K562 (cell line): ENCODE data around the gene PRDM11. TPM values are rescaled to one million over a fixed set of nuclear protein-coding genes. Genes with fewer than 3 reads are reported as not detected.
A peak's percentile ranks its signal among the peaks of the same experiment; 100 is the strongest.

ENCODE experiments used
- CREB1 ChIP-seq, 2 experiments: sonication (generic) in 1 of 2; formaldehyde crosslinking in 1 of 2; IDR thresholded peaks; 2 replicates each; pipeline versions ENCODE4 v1.6.1 to v1.8.0; 2012 to 2022; ENCODE audit warnings: inconsistent platforms in 1 of 2, mild to moderate bottlenecking in 1 of 2, missing genetic modification reagents in 1 of 2, moderate library complexity in 1 of 2
- HNRNPLL ChIP-seq: fragments of 200-400 bp; formaldehyde crosslinking; IDR thresholded peaks from 2 replicates; pipeline ENCODE4 v1.6.1; 2017; ENCODE audit warnings: low read length, low read depth, mild to moderate bottlenecking; ENCODE audit not compliant: poor library complexity, severe bottlenecking
- NFIC ChIP-seq: fragments of 450-650 bp; IDR thresholded peaks from 2 replicates; pipeline ENCODE4 v1.6.1; 2017; ENCODE audit warnings: mild to moderate bottlenecking, inconsistent platforms
- PRMT5 ChIP-seq: sonication (generic); formaldehyde crosslinking; IDR thresholded peaks from 2 replicates; pipeline ENCODE4 v1.5.0; 2020; ENCODE audit warnings: missing genetic modification reagents
- SRSF1 ChIP-seq: fragments of 200-400 bp; formaldehyde crosslinking; IDR thresholded peaks from 2 replicates; pipeline ENCODE4 v1.6.1; 2017; ENCODE audit warnings: mild to moderate bottlenecking, low read depth, low read length, moderate library complexity
- TRIM24 ChIP-seq, 2 experiments: fragments of 450-650 bp; IDR thresholded peaks; 2 replicates each; pipeline ENCODE4 v1.6.1; 2016
- ZNF143 ChIP-seq: sonication (generic); formaldehyde crosslinking; IDR thresholded peaks from 2 replicates; pipeline ENCODE4 v1.9.0; 2022; ENCODE audit warnings: mild to moderate bottlenecking, missing genetic modification reagents
- ZNF24 ChIP-seq: fragments of 450-650 bp; IDR thresholded peaks from 2 replicates; pipeline ENCODE4 v1.6.1; 2016
- ZNF316 ChIP-seq: fragments of 450-650 bp; IDR thresholded peaks from 2 replicates; pipeline ENCODE4 v1.6.1; 2016
- ZNF354B ChIP-seq: fragments of 250-450 bp; sonication (Bioruptor Pico); IDR thresholded peaks from 2 replicates; pipeline ENCODE4 v1.4.0; 2020
- ZNF586 ChIP-seq: fragments of 450-650 bp; formaldehyde crosslinking; conservative IDR thresholded peaks from 2 replicates; pipeline ENCODE4 v1.4.0; 2020; ENCODE audit warnings: mild to moderate bottlenecking, moderate library complexity
- polyA plus RNA-seq, 8 experiments: library from polyadenylated mRNA; depleted of rRNA in 4 of 8; stranded (reverse) in 5 of 8; unstranded in 3 of 8; fragments of >200 nt; fragmentation: Nextera tagmentation in 2 of 8; fragmentation: Illumina TruSeq in 1 of 8; extraction: Ambion mirVana in 2 of 8; extraction: Trizol in 1 of 8; gene quantifications; 2 replicates each; pipeline versions ENCODE4 v1.2.1 to v1.2.3, GENCODE V29; 2011 to 2014; ENCODE audit warnings: inconsistent platforms in 1 of 8, missing spikeins in 1 of 8
- total RNA-seq, 7 experiments: library from RNA; depleted of rRNA in 6 of 7; stranded (reverse); fragments of >200 nt in 6 of 7; fragmentation: Illumina TruSeq in 2 of 7; extraction: Trizol in 2 of 7; gene quantifications; 2 replicates each; pipeline versions ENCODE4 v1.2.1 to v1.2.3, GENCODE V29; 2011 to 2021; ENCODE audit warnings: low replicate concordance in 1 of 7
- TF ChIP-seq, protein P1 (sequence below): IDR thresholded peaks from 2 replicates; pipeline ENCODE4 v1.6.1; 2011; ENCODE audit warnings: borderline replicate concordance, low read depth, mild to moderate bottlenecking, moderate library complexity, low read length; ENCODE audit not compliant: insufficient read depth, poor library complexity, severe bottlenecking
- TF ChIP-seq, protein P2 (sequence below), 2 experiments: fragments of 450-650 bp in 1 of 2; sonication (generic) in 1 of 2; formaldehyde crosslinking; conservative IDR thresholded peaks; 2 replicates each; pipeline versions ENCODE4 v1.4.0 to v1.8.1; 2020 to 2022; ENCODE audit warnings: mild to moderate bottlenecking in 1 of 2, missing genetic modification reagents in 1 of 2
- TF ChIP-seq, protein P3 (sequence below): fragments of 150-350 bp; conservative IDR thresholded peaks from 2 replicates; pipeline ENCODE4 v1.6.1; 2014; ENCODE audit warnings: low read length
- TF ChIP-seq, protein P4 (sequence below): fragments of 450-650 bp; IDR thresholded peaks from 2 replicates; pipeline ENCODE4 v1.6.1; 2016; ENCODE audit warnings: low read depth

Gene PRDM11
- total and polyA plus RNA-seq, 9 of the 15 experiments (the other 6 are each of a cell fraction or from before 2014, with no cell fraction given), result 0.01 to 1.1 (median 0.29) TPM

DNA sequence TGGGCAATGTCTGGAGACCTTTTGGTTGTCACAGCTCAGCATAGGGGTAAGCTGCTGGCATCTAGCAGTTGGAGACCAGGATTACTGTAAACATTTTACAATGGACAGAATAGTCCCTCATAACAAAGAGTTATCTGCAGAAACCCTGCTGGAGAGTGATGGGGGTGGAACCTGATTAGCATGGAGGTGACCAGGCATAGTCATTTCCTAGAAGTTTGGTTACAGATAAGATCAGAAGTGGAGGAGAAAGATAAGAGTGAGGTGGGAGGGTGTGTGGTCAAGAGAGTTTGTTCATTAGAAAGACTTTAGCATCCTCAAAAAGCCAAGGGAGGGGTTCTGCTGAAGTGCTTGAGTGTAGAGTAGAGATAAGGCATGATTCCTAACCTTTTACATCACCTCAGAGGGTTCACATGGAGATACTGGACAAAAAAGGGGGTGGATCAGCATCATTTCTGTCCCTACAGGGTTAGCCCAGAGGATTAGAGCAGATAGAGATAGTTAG, 38.8 kb downstream of the PRDM11 start (continued):
- TF ChIP-seq, protein P1, sequence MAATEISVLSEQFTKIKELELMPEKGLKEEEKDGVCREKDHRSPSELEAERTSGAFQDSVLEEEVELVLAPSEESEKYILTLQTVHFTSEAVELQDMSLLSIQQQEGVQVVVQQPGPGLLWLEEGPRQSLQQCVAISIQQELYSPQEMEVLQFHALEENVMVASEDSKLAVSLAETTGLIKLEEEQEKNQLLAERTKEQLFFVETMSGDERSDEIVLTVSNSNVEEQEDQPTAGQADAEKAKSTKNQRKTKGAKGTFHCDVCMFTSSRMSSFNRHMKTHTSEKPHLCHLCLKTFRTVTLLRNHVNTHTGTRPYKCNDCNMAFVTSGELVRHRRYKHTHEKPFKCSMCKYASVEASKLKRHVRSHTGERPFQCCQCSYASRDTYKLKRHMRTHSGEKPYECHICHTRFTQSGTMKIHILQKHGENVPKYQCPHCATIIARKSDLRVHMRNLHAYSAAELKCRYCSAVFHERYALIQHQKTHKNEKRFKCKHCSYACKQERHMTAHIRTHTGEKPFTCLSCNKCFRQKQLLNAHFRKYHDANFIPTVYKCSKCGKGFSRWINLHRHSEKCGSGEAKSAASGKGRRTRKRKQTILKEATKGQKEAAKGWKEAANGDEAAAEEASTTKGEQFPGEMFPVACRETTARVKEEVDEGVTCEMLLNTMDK, result no peak
- TF ChIP-seq, protein P2, sequence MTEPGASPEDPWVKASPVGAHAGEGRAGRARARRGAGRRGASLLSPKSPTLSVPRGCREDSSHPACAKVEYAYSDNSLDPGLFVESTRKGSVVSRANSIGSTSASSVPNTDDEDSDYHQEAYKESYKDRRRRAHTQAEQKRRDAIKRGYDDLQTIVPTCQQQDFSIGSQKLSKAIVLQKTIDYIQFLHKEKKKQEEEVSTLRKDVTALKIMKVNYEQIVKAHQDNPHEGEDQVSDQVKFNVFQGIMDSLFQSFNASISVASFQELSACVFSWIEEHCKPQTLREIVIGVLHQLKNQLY (CRISPR knock-in tag; conservative IDR thresholded peaks at IDR 0.05), result no peak
- TF ChIP-seq, protein P3, sequence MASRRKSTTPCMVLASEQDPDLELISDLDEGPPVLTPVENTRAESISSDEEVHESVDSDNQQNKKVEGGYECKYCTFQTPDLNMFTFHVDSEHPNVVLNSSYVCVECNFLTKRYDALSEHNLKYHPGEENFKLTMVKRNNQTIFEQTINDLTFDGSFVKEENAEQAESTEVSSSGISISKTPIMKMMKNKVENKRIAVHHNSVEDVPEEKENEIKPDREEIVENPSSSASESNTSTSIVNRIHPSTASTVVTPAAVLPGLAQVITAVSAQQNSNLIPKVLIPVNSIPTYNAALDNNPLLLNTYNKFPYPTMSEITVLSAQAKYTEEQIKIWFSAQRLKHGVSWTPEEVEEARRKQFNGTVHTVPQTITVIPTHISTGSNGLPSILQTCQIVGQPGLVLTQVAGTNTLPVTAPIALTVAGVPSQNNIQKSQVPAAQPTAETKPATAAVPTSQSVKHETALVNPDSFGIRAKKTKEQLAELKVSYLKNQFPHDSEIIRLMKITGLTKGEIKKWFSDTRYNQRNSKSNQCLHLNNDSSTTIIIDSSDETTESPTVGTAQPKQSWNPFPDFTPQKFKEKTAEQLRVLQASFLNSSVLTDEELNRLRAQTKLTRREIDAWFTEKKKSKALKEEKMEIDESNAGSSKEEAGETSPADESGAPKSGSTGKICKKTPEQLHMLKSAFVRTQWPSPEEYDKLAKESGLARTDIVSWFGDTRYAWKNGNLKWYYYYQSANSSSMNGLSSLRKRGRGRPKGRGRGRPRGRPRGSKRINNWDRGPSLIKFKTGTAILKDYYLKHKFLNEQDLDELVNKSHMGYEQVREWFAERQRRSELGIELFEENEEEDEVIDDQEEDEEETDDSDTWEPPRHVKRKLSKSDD, result no peak
- no peak for TF ChIP-seq ZNF586
- no peak for TF ChIP-seq HNRNPLL
- no peak; the same call in 1 of the 2 replicates for TF ChIP-seq ZNF24
- peak; percentile 24; the same call in 1 of the 2 replicates for TF ChIP-seq ZNF316
- TF ChIP-seq, protein P4, sequence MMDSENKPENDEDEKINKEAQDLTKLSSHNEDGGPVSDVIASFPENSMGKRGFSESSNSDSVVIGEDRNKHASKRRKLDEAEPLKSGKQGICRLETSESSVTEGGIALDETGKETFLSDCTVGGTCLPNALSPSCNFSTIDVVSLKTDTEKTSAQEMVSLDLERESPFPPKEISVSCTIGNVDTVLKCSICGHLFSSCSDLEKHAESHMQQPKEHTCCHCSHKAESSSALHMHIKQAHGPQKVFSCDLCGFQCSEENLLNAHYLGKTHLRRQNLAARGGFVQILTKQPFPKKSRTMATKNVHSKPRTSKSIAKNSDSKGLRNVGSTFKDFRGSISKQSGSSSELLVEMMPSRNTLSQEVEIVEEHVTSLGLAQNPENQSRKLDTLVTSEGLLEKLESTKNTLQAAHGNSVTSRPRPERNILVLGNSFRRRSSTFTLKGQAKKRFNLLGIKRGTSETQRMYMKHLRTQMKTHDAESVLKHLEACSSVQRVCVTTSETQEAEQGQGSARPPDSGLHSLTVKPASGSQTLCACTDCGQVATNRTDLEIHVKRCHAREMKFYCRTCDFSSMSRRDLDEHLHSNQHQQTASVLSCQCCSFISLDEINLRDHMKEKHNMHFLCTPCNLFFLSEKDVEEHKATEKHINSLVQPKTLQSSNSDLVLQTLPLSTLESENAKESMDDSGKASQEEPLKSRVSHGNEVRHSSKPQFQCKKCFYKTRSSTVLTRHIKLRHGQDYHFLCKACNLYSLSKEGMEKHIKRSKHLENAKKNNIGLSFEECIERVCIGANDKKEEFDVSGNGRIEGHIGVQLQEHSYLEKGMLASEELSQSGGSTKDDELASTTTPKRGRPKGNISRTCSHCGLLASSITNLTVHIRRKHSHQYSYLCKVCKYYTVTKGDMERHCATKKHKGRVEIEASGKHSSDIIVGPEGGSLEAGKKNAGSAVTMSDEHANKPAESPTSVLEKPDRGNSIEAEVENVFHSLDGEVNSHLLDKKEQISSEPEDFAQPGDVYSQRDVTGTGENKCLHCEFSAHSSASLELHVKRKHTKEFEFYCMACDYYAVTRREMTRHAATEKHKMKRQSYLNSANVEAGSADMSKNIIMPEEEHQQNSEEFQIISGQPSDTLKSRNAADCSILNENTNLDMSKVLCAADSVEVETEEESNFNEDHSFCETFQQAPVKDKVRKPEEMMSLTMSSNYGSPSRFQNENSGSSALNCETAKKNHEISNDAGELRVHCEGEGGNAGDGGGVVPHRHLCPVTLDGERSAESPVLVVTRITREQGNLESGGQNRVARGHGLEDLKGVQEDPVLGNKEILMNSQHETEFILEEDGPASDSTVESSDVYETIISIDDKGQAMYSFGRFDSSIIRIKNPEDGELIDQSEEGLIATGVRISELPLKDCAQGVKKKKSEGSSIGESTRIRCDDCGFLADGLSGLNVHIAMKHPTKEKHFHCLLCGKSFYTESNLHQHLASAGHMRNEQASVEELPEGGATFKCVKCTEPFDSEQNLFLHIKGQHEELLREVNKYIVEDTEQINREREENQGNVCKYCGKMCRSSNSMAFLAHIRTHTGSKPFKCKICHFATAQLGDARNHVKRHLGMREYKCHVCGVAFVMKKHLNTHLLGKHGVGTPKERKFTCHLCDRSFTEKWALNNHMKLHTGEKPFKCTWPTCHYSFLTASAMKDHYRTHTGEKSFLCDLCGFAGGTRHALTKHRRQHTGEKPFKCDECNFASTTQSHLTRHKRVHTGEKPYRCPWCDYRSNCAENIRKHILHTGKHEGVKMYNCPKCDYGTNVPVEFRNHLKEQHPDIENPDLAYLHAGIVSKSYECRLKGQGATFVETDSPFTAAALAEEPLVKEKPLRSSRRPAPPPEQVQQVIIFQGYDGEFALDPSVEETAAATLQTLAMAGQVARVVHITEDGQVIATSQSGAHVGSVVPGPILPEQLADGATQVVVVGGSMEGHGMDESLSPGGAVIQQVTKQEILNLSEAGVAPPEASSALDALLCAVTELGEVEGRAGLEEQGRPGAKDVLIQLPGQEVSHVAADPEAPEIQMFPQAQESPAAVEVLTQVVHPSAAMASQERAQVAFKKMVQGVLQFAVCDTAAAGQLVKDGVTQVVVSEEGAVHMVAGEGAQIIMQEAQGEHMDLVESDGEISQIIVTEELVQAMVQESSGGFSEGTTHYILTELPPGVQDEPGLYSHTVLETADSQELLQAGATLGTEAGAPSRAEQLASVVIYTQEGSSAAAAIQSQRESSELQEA, result no peak
- TF ChIP-seq ZNF354B, result no peak
- peak; percentile 84 for TF ChIP-seq NFIC
- TF ChIP-seq PRMT5 (CRISPR knock-in tag), result no peak
- TF ChIP-seq ZNF143 (CRISPR knock-in tag), result no peak
- TF ChIP-seq TRIM24 (IDR thresholded peaks at IDR 0.05), result peak; percentile 92 to 93
- TF ChIP-seq SRSF1, result no peak
- TF ChIP-seq CREB1 (IDR thresholded peaks at IDR 0.05), result peak; percentile 49; the same call in 1 of the 2 replicates
- no peak for TF ChIP-seq CREB1 (CRISPR knock-in tag; IDR thresholded peaks at IDR 0.05)
